8988T (cell line): ENCODE data around the gene ZNF219.
A peak's percentile ranks its signal among the peaks of the same experiment; 100 is the strongest.

ENCODE experiments used
- DNase-seq: peaks from one replicate; pipeline ENCODE4 v3.0.0; 2011

The ZNF219 gene

GRCh38 chr14:21084998-21085853, 13.2 kb downstream of the ZNF219 start:
- no peak for DNase-seq

- DNase-seq = no peak
Measured at GRCh38 chr14:21084396-21084795, 14.1 kb downstream of the ZNF219 start.

GRCh38 chr14:21083565-21084325, 14.7 kb downstream of the ZNF219 start:
- no peak for DNase-seq

- DNase-seq = no peak
Measured at GRCh38 chr14:21081521-21082142, 16.8 kb downstream of the ZNF219 start.

GRCh38 chr14:21078726-21079125, 19.7 kb downstream of the ZNF219 start:
- DNase-seq = no peak

- no peak for DNase-seq
Measured at GRCh38 chr14:21078287-21078686, 20.2 kb downstream of the ZNF219 start.

GRCh38 chr14:21077672-21078071, 20.8 kb downstream of the ZNF219 start:
- DNase-seq = no peak

GRCh38 chr14:21075719-21076437, 22.6 kb downstream of the ZNF219 start:
- DNase-seq = no peak

- no peak for DNase-seq
Measured at GRCh38 chr14:21074398-21075272, 23.8 kb downstream of the ZNF219 start.

GRCh38 chr14:21073921-21074320, 24.5 kb downstream of the ZNF219 start:
- DNase-seq = no peak

- DNase-seq = no peak
Measured at GRCh38 chr14:21072781-21073339, 25.6 kb downstream of the ZNF219 start.

- no peak for DNase-seq
Measured at GRCh38 chr14:21072031-21072473, 26.4 kb downstream of the ZNF219 start.

GRCh38 chr14:21071225-21072030, 27.0 kb downstream of the ZNF219 start:
- peak; percentile 76 for DNase-seq

GRCh38 chr14:21070610-21071224, 27.7 kb downstream of the ZNF219 start:
- no peak for DNase-seq

- no peak for DNase-seq
Measured at GRCh38 chr14:21070083-21070609, 28.3 kb downstream of the ZNF219 start, which contains the start of gene ARHGEF40. Gene ARHGEF40 (plus strand): TSS chr14:21070304. CDS start chr14:21070397, 93 bp downstream.

GRCh38 chr14:21069388-21070082, 28.9 kb downstream of the ZNF219 start:
- DNase-seq = no peak

- DNase-seq = peak; percentile 67
Measured at GRCh38 chr14:21068521-21069387, 29.7 kb downstream of the ZNF219 start.

- no peak for DNase-seq
Measured at GRCh38 chr14:21066882-21067502, 31.5 kb downstream of the ZNF219 start.
